Gastrocnemius medialis (tissue), 4 donors: ENCODE data around the gene NELL2. TPM values are rescaled to one million over a fixed set of nuclear protein-coding genes. Genes with fewer than 3 reads are reported as not detected.

Source experiments
- ATAC-seq, 2 donors: fragments of 150-250 bp; one replicate each; pipeline ENCODE4 v1.9.1; 2016
- DNase-seq, 2 donors: peaks; one replicate each; pipeline ENCODE4 v3.0.0-alpha.2; 2019
- H3K27ac ChIP-seq, 4 donors: fragments of 200-600 bp; sonication (generic); 1 replicate in 1 of 4; 2 replicates in 3 of 4; pipeline ENCODE4 v1.5.1; 2016 to 2018; ENCODE audit warnings: mild to moderate bottlenecking in 2 of 4, moderate library complexity in 1 of 4
- H3K27me3 ChIP-seq, 3 donors: fragments of 200-600 bp; sonication (generic) in 2 of 3; 1 replicate in 1 of 3; 2 replicates in 2 of 3; pipeline versions ENCODE4 v1.5.1 to v1.6.0; 2016 to 2019; ENCODE audit warnings: mild to moderate bottlenecking in 1 of 3, moderate library complexity in 1 of 3
- H3K36me3 ChIP-seq, 2 donors: fragments of 200-600 bp; sonication (generic) in 1 of 2; one replicate each; pipeline ENCODE4 v1.5.1; 2017 to 2018
- H3K4me1 ChIP-seq, 2 donors: fragments of 200-600 bp; sonication (generic) in 1 of 2; one replicate each; pipeline ENCODE4 v1.5.1; 2016 to 2017; ENCODE audit warnings: mild to moderate bottlenecking in 2 of 2
- H3K4me3 ChIP-seq, 4 donors: fragments of 200-600 bp; sonication (generic) in 3 of 4; 1 replicate in 1 of 4; 2 replicates in 3 of 4; pipeline ENCODE4 v1.5.1; 2016 to 2019; ENCODE audit warnings: mild to moderate bottlenecking in 2 of 4
- H3K9me3 ChIP-seq, 3 donors: fragments of 200-600 bp; sonication (generic) in 2 of 3; 1 replicate in 1 of 3; 2 replicates in 2 of 3; pipeline ENCODE4 v1.5.1; 2016 to 2019
- CTCF ChIP-seq, 5 experiments: fragments of 450-650 bp in 3 of 5; fragments of 200-600 bp in 2 of 5; sonication (generic) in 2 of 5; IDR thresholded peaks in 4 of 5; conservative IDR thresholded peaks in 1 of 5; 1 replicate in 4 of 5; 2 replicates in 1 of 5; pipeline ENCODE4 v1.5.1; 2016 to 2019; ENCODE audit warnings: antibody characterized with exemption in 5 of 5, mild to moderate bottlenecking in 3 of 5, moderate library complexity in 3 of 5
- POLR2A ChIP-seq, 2 donors: fragments of 450-650 bp; IDR thresholded peaks; one replicate each; pipeline ENCODE4 v1.6.1; 2017; ENCODE audit warnings: antibody characterized with exemption in 2 of 2, mild to moderate bottlenecking in 2 of 2, moderate library complexity in 2 of 2
- in situ Hi-C, 4 donors: fragments of 200-750 bp; cut with MboI; loops; one replicate each; pipeline versions ENCODE4 v1.15.0 to v1.8.0; 2017; ENCODE audit warnings: low sequenced_read_pairs in 4 of 4
- intact Hi-C: fragments of 100-400 bp; cut with DNase I; formaldehyde crosslinking; loops from one replicate; pipeline ENCODE4 v1.15.1; 2023; ENCODE audit warnings: low total_unique reads
- total RNA-seq, 4 donors: library from RNA; depleted of rRNA; stranded (reverse); fragments of >200 nt; gene quantifications; one replicate each; pipeline versions ENCODE4 v1.1.0 to v1.2.3, GENCODE V29; 2016

NELL2 gene
- total RNA-seq, 4 donors from 2014 or later = 0.58 to 0.82 TPM; not detected in 2

- intact Hi-C loops = no loop called here
- H3K27me3 ChIP-seq = no peaks in the 10 kb centered on the region
- DNase-seq (no peak), ATAC-seq (no peak)
- H3K9me3 ChIP-seq = no peaks in the 10 kb centered on the region
- H3K4me3 ChIP-seq = no peak overlapping the region
- TF ChIP-seq POLR2A (IDR thresholded peaks at IDR 0.05) (no peak), CTCF (IDR thresholded peaks at IDR 0.05 in 4 of 5, conservative IDR thresholded peaks at IDR 0.05 in 1 of 5) (no peak)
- no peaks in the 10 kb centered on the region for H3K36me3 ChIP-seq
- H3K27ac ChIP-seq = no peak overlapping the region
- in situ Hi-C loops = no loop called here
- H3K4me1 ChIP-seq = no peaks in the 10 kb centered on the region
Observed at GRCh38 chr12:44519931-44520330, 356.2 kb downstream of the NELL2 start.

GRCh38 chr12:44511289-44511688 lies 364.8 kb downstream of the NELL2 start:
- ATAC-seq (no peak), DNase-seq (no peak)
- TF ChIP-seq POLR2A (IDR thresholded peaks at IDR 0.05) = no peak
- TF ChIP-seq CTCF (IDR thresholded peaks at IDR 0.05 in 4 of 5, conservative IDR thresholded peaks at IDR 0.05 in 1 of 5) = no peak
- Histone ChIP-seq H3K4me1 (peaks cover 0 to 2% of the 10 kb centered on the region in 2 donors), H3K36me3 (no peaks in the 10 kb centered on the region), H3K9me3 (no peaks in the 10 kb centered on the region), H3K4me3 (no peak overlapping the region), H3K27me3 (no peaks in the 10 kb centered on the region), H3K27ac (no peak overlapping the region)
- intact Hi-C loops = no loop called here
- in situ Hi-C loops = no loop called here

- Histone ChIP-seq H3K9me3 (no peaks in the 10 kb centered on the region), H3K27me3 (no peaks in the 10 kb centered on the region)
- no peak for ATAC-seq
Observed at GRCh38 chr12:44510510-44510909, 365.6 kb downstream of the NELL2 start.

GRCh38 chr12:44510076-44510475 lies 366.0 kb downstream of the NELL2 start:
- H3K4me1 ChIP-seq = peaks cover 0 to 2% of the 10 kb centered on the region in 2 donors
- H3K27me3 ChIP-seq = no peaks in the 10 kb centered on the region
- ATAC-seq (no peak), DNase-seq (no peak)
- H3K27ac ChIP-seq = no peak overlapping the region
- intact Hi-C loops (no loop called here), in situ Hi-C loops (no loop called here)
- H3K4me3 ChIP-seq = no peak overlapping the region
- no peaks in the 10 kb centered on the region for H3K36me3 ChIP-seq
- no peaks in the 10 kb centered on the region for H3K9me3 ChIP-seq
- TF ChIP-seq POLR2A (IDR thresholded peaks at IDR 0.05) (no peak), CTCF (IDR thresholded peaks at IDR 0.05 in 4 of 5, conservative IDR thresholded peaks at IDR 0.05 in 1 of 5) (no peak)

More at GRCh38 chr12:44510510-44510909, 365.6 kb downstream of the NELL2 start:
- in situ Hi-C loops = no loop called here
- intact Hi-C loops = no loop called here
- no peak for DNase-seq
- Histone ChIP-seq H3K4me3 (no peak overlapping the region), H3K36me3 (no peaks in the 10 kb centered on the region), H3K4me1 (peaks cover 0 to 2% of the 10 kb centered on the region in 2 donors), H3K27ac (no peak overlapping the region)
- TF ChIP-seq POLR2A (IDR thresholded peaks at IDR 0.05) (no peak), CTCF (IDR thresholded peaks at IDR 0.05 in 4 of 5, conservative IDR thresholded peaks at IDR 0.05 in 1 of 5) (no peak)

- Histone ChIP-seq H3K27me3 (no peaks in the 10 kb centered on the region), H3K4me3 (no peak overlapping the region), H3K27ac (no peak overlapping the region), H3K4me1 (peaks cover 0 to 2% of the 10 kb centered on the region in 2 donors), H3K36me3 (no peaks in the 10 kb centered on the region), H3K9me3 (no peaks in the 10 kb centered on the region)
- DNase-seq (no peak), ATAC-seq (no peak)
- intact Hi-C loops = no loop called here
- no peak for TF ChIP-seq CTCF (IDR thresholded peaks at IDR 0.05 in 4 of 5, conservative IDR thresholded peaks at IDR 0.05 in 1 of 5)
- TF ChIP-seq POLR2A (IDR thresholded peaks at IDR 0.05) = no peak
- in situ Hi-C loops = no loop called here
Observed at GRCh38 chr12:44509471-44509870, 366.6 kb downstream of the NELL2 start.
